Stimulated activated naive CD8-positive, alpha-beta T cell treated with anti-CD3 and anti-CD28 coated beads, Interleukin-15, Interleukin-2, amounts not matched to agents 100 U/mL and 50 U/mL, for 24 hours (primary cell): ENCODE measurements around the gene SSPN.

ENCODE experiments used
- ATAC-seq: fragments of 150-1000 bp; cut with Tn5 transposase; one replicate; pipeline ENCODE4 v1.10.0; 2021
- DNase-seq: peaks from one replicate; pipeline ENCODE4 v3.0.0; 2021

SSPN gene

GRCh38 chr12:26266881-26267280 lies 71.5 kb downstream of the SSPN start:
- DNase-seq = no peak
- ATAC-seq = no peak

- ATAC-seq = no peak
- DNase-seq = no peak
These were observed 73.6 kb downstream of the SSPN start for GRCh38 chr12:26268841-26269561.

- ATAC-seq (no peak), DNase-seq (no peak)
These were observed 74.3 kb downstream of the SSPN start for GRCh38 chr12:26269562-26270284.

GRCh38 chr12:26271024-26271423 lies 75.7 kb downstream of the SSPN start:
- DNase-seq (no peak), ATAC-seq (no peak)

- DNase-seq (peak; percentile 30), ATAC-seq (no peak)
These were observed 76.6 kb downstream of the SSPN start for GRCh38 chr12:26271889-26272492.

- no peak for ATAC-seq
- no peak for DNase-seq
These were observed 77.5 kb downstream of the SSPN start for GRCh38 chr12:26272851-26273250.

- DNase-seq (no peak), ATAC-seq (no peak)
These were observed 78.4 kb downstream of the SSPN start for GRCh38 chr12:26273811-26274210.

- ATAC-seq (peak; percentile 99), DNase-seq (peak; percentile 62)
These were observed 79.3 kb downstream of the SSPN start for GRCh38 chr12:26274441-26275312.

- DNase-seq (no peak), ATAC-seq (no peak)
These were observed 80.1 kb downstream of the SSPN start for GRCh38 chr12:26275313-26276131.

- ATAC-seq = no peak
- no peak for DNase-seq
These were observed 81.3 kb downstream of the SSPN start for GRCh38 chr12:26276709-26277108.

GRCh38 chr12:26277506-26278246 lies 82.3 kb downstream of the SSPN start:
- ATAC-seq (no peak), DNase-seq (no peak)

GRCh38 chr12:26278266-26278665 lies 82.9 kb downstream of the SSPN start:
- ATAC-seq (no peak), DNase-seq (no peak)

GRCh38 chr12:26278666-26279065 lies 83.3 kb downstream of the SSPN start:
- no peak for ATAC-seq
- no peak for DNase-seq

GRCh38 chr12:26279091-26279490 lies 83.7 kb downstream of the SSPN start:
- ATAC-seq (no peak), DNase-seq (no peak)

GRCh38 chr12:26279908-26280307 lies 84.5 kb downstream of the SSPN start:
- ATAC-seq (no peak), DNase-seq (no peak)

GRCh38 chr12:26280869-26281268 lies 85.5 kb downstream of the SSPN start:
- DNase-seq = no peak
- ATAC-seq = no peak

- DNase-seq (no peak), ATAC-seq (no peak)
These were observed 85.9 kb downstream of the SSPN start for GRCh38 chr12:26281320-26281719.

GRCh38 chr12:26282339-26282940 lies 87.1 kb downstream of the SSPN start:
- ATAC-seq (no peak), DNase-seq (no peak)

GRCh38 chr12:26283046-26283445 lies 87.7 kb downstream of the SSPN start:
- ATAC-seq (no peak), DNase-seq (no peak)

GRCh38 chr12:26283617-26284016 lies 88.2 kb downstream of the SSPN start:
- DNase-seq (no peak), ATAC-seq (no peak)
